GM18498 (cell line): ENCODE results near the gene KIAA1549.

ENCODE experiments used
- ATAC-seq: cut with Tn5 transposase; IDR thresholded peaks from one replicate; pipeline ENCODE4 v1.9.1; 2021; ENCODE audit warnings: mild to moderate bottlenecking, moderate library complexity; ENCODE audit not compliant: unreplicated experiment

The KIAA1549 gene

GRCh38 chr7:138975343-138976104 lies 5.7 kb downstream of the KIAA1549 start:
- no peak for ATAC-seq

DNA sequence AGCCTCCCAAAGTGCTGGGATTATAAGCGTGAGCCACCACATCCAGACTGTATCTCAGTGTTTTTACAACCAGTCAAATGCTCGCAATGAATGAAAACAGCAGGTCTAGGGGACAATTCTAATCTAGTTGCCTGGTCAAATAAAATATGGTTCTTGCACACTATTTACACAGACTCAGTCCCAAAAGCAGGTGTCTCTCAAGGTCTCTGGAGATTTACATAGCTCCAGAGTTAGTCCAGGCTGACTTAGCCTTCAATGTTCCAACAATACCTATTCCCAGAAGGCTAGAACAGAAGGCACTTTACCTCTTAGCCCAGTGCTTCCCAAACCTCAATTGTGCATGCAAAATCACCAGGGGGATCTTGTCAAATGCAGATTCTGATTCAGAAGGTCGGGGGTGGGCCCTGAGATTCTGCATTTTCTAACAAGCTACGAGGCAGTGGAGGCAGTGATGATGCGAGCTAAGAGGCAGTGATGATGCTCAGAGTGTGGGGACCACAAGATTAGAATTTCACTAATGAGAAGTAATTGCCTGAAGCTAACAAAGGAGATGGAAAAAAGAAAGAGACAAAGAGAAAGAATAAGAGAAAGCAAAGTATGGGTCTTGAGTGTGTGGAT lies 6.4 kb downstream of the KIAA1549 start:
- ATAC-seq = no peak

GRCh38 chr7:138974103-138974502 lies 7.1 kb downstream of the KIAA1549 start:
- no peak for ATAC-seq

GRCh38 chr7:138970952-138971351 lies 10.2 kb downstream of the KIAA1549 start:
- no peak for ATAC-seq

DNA sequence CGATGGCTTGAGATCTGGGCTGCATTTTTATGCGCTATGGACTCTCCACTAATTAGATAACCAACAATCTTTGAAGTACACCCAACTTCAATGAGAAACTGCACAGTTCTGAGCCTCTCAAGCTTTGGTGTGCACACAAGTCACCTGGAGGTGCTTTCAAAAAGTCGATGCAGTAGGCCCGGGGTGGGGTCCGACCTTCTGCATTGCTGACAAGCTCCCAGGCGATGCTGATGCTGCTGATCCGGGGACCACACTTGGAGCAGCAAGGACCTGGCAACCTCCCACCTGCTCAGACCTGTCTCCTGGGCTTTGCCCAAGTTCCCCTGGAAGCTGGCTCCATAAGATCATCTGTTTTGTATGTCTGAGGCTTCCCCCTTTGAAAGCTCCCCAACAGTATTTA lies 10.7 kb downstream of the KIAA1549 start:
- no peak for ATAC-seq

- ATAC-seq = no peak
These were observed 14.0 kb downstream of the KIAA1549 start for GRCh38 chr7:138967159-138967558.

- no peak for ATAC-seq
These were observed 16.4 kb downstream of the KIAA1549 start for GRCh38 chr7:138964624-138965436.

GRCh38 chr7:138963675-138964074 lies 17.5 kb downstream of the KIAA1549 start:
- ATAC-seq = no peak

DNA sequence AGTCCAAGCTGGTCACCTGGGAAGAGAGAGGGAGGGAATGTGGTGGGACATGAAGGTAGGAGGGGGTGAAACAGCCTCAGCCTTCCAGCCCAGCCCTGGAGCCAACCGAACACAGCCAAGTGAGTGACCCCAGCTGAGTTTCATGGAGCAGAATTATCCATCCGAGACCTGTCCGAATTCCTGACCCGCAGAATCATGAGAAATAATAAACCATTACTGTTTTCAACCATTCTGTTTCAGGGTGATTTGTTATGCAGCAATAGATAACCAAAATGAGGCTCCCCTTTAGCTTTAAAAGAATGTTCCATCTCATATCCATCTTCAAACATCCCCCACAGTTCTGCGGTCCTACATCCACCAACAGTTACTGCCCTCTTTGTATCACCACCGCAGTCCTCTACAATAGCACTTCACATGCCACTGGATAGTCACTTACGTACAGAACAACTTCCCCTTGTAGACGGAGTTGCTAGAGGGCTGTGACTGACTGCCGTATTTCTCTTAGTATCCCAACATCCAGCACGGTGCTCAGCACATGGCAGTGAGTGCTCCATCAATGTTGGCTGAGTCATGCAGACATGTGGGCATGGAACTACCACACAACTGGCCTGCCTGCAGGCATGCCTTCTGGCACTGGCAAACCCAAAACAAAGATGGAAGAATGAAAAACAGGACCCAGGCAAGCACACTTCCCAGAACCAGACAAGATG lies 18.5 kb downstream of the KIAA1549 start:
- ATAC-seq = no peak

GRCh38 chr7:138961159-138961558 lies 20.0 kb downstream of the KIAA1549 start:
- ATAC-seq = no peak

GRCh38 chr7:138958391-138958956 lies 22.7 kb downstream of the KIAA1549 start:
- ATAC-seq = no peak

GRCh38 chr7:138957753-138958390 lies 23.3 kb downstream of the KIAA1549 start:
- ATAC-seq = no peak

GRCh38 chr7:138957217-138957616 lies 24.0 kb downstream of the KIAA1549 start:
- no peak for ATAC-seq

DNA sequence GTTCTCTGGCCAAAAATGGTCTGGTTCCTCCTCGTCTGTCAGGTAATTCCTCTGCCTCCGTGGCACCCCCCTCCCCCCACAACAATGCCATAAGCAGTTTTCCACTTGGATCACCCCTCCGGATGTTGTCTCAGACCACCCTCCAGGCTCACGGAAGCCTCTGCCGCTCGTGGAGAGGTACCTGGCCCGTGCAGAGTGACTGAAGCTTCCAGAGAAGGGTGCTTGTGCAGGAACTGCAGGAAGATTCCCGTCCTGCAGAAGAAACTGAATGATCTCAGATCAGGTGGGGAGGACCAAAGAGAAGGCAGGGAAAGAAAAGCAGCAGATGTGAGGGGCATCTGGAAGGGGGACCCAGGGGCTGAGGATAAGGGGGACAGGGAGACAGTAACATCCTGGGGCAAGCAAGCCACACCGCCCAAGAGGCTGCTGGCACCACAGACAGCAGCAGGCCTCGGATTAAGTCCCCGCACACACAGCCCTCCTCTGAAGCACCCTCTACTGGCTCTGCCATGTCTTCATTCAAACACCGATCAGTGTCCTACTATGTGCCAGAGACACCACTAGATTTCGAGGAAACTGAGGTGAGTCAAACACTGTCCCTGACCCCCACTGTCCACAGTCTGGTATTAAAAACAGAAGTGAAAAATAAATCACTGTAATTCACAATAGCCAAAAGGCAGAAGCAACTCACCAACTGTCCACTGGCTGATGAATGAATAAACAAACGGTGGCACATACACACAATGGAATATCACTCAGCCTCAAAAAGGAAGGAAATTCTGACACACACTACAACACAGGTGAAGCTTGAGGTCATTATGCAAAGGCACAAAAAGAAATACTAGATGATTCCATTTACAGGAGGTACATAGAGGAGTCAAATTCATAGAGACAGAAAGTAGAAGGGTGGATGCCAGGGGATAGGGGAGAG lies 26.4 kb downstream of the KIAA1549 start:
- ATAC-seq = no peak

GRCh38 chr7:138952791-138953190 lies 28.4 kb downstream of the KIAA1549 start:
- no peak for ATAC-seq

GRCh38 chr7:138951953-138952352 lies 29.2 kb downstream of the KIAA1549 start:
- no peak for ATAC-seq

GRCh38 chr7:138949421-138950088 lies 31.6 kb downstream of the KIAA1549 start:
- ATAC-seq = no peak

- ATAC-seq = no peak
These were observed 32.8 kb downstream of the KIAA1549 start for GRCh38 chr7:138948403-138948802.

- no peak for ATAC-seq
These were observed 35.4 kb downstream of the KIAA1549 start for GRCh38 chr7:138945821-138946220.
